IMR-90 (cell line): ENCODE results near the gene DPEP3. TPM values are rescaled to one million over a fixed set of nuclear protein-coding genes. Genes with fewer than 3 reads are reported as not detected.

Experiments used
- ATAC-seq: fragments of 200-7000 bp; cut with Tn5 transposase; 2 replicates; pipeline ENCODE4 v1.9.1; 2020; ENCODE audit warnings: low read depth, mild to moderate bottlenecking, moderate library complexity
- BruUV-seq: library from RNA; stranded (reverse); fragments of 400-500 nt; replicated peaks from 2 replicates; lab custom pipeline; 2021; lab: Mats Ljungman, UMichigan
- CTCF ChIA-PET: fragments of 300-600 bp; formaldehyde crosslinking; extraction: SDS; loops from one replicate; lab custom pipeline; 2021; ENCODE audit warnings: antibody characterized with exemption; lab: Yijun Ruan, JAX
- POLR2A ChIA-PET: fragments of 300-600 bp; sonication (Branson Sonifier 250); formaldehyde crosslinking; loops from one replicate; lab custom pipeline; 2022; ENCODE audit warnings: antibody characterized with exemption; ENCODE audit not compliant: unreplicated experiment; lab: Charles Lee
- DNase-seq: peaks from one replicate; pipeline ENCODE4 v3.0.0; 2013
- H2AFZ ChIP-seq: replicated peaks from 2 replicates; pipeline ENCODE3; 2013; ENCODE audit warnings: low read length, mild to moderate bottlenecking; ENCODE audit not compliant: poor library complexity
- H2AK5ac ChIP-seq: 2 replicates; pipeline ENCODE4 v1.6.1; 2013; ENCODE audit warnings: low read depth, low read length, inconsistent platforms
- H2AK9ac ChIP-seq: replicated peaks from 2 replicates; pipeline ENCODE3; 2013; ENCODE audit warnings: mild to moderate bottlenecking, low read depth, low read length, moderate library complexity; ENCODE audit not compliant: poor library complexity
- H2BK120ac ChIP-seq: 2 replicates; pipeline ENCODE4 v1.6.1; 2013; ENCODE audit warnings: low read depth, low read length, inconsistent platforms
- H2BK15ac ChIP-seq: 3 replicates; pipeline ENCODE4 v1.6.1; 2013; ENCODE audit warnings: low read depth, low read length, inconsistent platforms
- H2BK20ac ChIP-seq: 2 replicates; pipeline ENCODE4 v1.6.1; 2013; ENCODE audit warnings: low read depth, mild to moderate bottlenecking, inconsistent platforms, low read length, moderate library complexity
- H2BK5ac ChIP-seq: 2 replicates; pipeline ENCODE4 v1.6.1; 2013; ENCODE audit warnings: mild to moderate bottlenecking, low read depth, low read length, inconsistent platforms; ENCODE audit not compliant: poor library complexity, severe bottlenecking
- H3K14ac ChIP-seq: replicated peaks from 2 replicates; pipeline ENCODE4 v1.6.1; 2013; ENCODE audit warnings: low read depth, low read length, inconsistent platforms
- H3K18ac ChIP-seq: 2 replicates; pipeline ENCODE4 v1.6.1; 2013; ENCODE audit warnings: low read depth, low read length, control low read depth
- H3K23ac ChIP-seq: 2 replicates; pipeline ENCODE4 v1.6.1; 2013; ENCODE audit warnings: low read depth, low read length, inconsistent platforms
- H3K27ac ChIP-seq: 2 replicates; pipeline ENCODE4 v1.5.1; 2013; ENCODE audit warnings: mild to moderate bottlenecking, control low read depth, low read length; ENCODE audit not compliant: insufficient read depth
- H3K27me3 ChIP-seq: 2 replicates; pipeline ENCODE4 v1.6.1; 2013; ENCODE audit warnings: low read length; ENCODE audit not compliant: control insufficient read depth, insufficient read depth
- H3K36me3 ChIP-seq: 2 replicates; pipeline ENCODE4 v1.6.1; 2013; ENCODE audit warnings: low read length, mixed read lengths; ENCODE audit not compliant: control insufficient read depth, insufficient read depth
- H3K4ac ChIP-seq: 2 replicates; pipeline ENCODE4 v1.6.1; 2013; ENCODE audit warnings: low read depth, low read length, inconsistent platforms
- H3K4me1 ChIP-seq: 2 replicates; pipeline ENCODE4 v1.6.1; 2013; ENCODE audit warnings: low read length, mixed read lengths; ENCODE audit not compliant: control insufficient read depth, insufficient read depth
- H3K4me2 ChIP-seq: 2 replicates; pipeline ENCODE4 v1.6.1; 2013; ENCODE audit warnings: low read depth, mild to moderate bottlenecking, control low read depth, low read length, moderate library complexity
- H3K4me3 ChIP-seq: 2 replicates; pipeline ENCODE4 v1.5.1; 2013; ENCODE audit warnings: low read depth, mild to moderate bottlenecking, control low read depth, low read length, moderate library complexity; ENCODE audit not compliant: insufficient read depth
- H3K56ac ChIP-seq: 2 replicates; pipeline ENCODE4 v1.6.1; 2013; ENCODE audit warnings: low read length, inconsistent platforms; ENCODE audit not compliant: insufficient read depth; ENCODE audit errors: extremely low read depth
- H3K79me1 ChIP-seq, 2 experiments: 2 replicates each; pipeline ENCODE4 v1.6.1; 2013; ENCODE audit warnings: low read length in 2 of 2, inconsistent platforms in 1 of 2, low read depth in 1 of 2
- H3K9ac ChIP-seq: 2 replicates; pipeline ENCODE4 v1.6.1; 2013; ENCODE audit warnings: low read depth, low read length, control low read depth
- H3K9me1 ChIP-seq: 2 replicates; pipeline ENCODE4 v1.6.1; 2013; ENCODE audit warnings: low read length, inconsistent platforms; ENCODE audit not compliant: insufficient read depth
- H3K9me3 ChIP-seq: 2 replicates; pipeline ENCODE4 v1.6.1; 2013; ENCODE audit warnings: low read length; ENCODE audit not compliant: control insufficient read depth, insufficient read depth
- H4K20me1 ChIP-seq: 2 replicates; pipeline ENCODE4 v1.6.1; 2013; ENCODE audit warnings: low read length, inconsistent platforms; ENCODE audit not compliant: insufficient read depth
- H4K5ac ChIP-seq: 2 replicates; pipeline ENCODE4 v1.6.1; 2013; ENCODE audit warnings: mild to moderate bottlenecking, low read depth, low read length, control low read depth
- H4K8ac ChIP-seq, 2 experiments: 2 replicates each; pipeline ENCODE4 v1.6.1; 2013; ENCODE audit warnings: low read depth in 2 of 2, low read length in 2 of 2, control low read depth in 1 of 2, inconsistent platforms in 1 of 2
- H4K91ac ChIP-seq: 2 replicates; pipeline ENCODE4 v1.6.1; 2013; ENCODE audit warnings: low read depth, low read length, inconsistent platforms; ENCODE audit not compliant: insufficient read depth
- BHLHE40 ChIP-seq: fragments of 150-350 bp; IDR thresholded peaks from 2 replicates; pipeline ENCODE4 v1.6.1; 2016; ENCODE audit warnings: mild to moderate bottlenecking, low read depth, low read length
- CEBPB ChIP-seq: IDR thresholded peaks from 2 replicates; pipeline ENCODE4 v1.6.1; 2012; ENCODE audit warnings: low read depth, low read length, improper control_type of control experiment
- CHD1 ChIP-seq: IDR thresholded peaks from 2 replicates; pipeline ENCODE4 v1.6.1; 2012; ENCODE audit warnings: low read depth, low read length, improper control_type of control experiment
- CTCF ChIP-seq: conservative IDR thresholded peaks from 2 replicates; pipeline ENCODE4 v1.5.1; 2012; ENCODE audit warnings: mild to moderate bottlenecking, low read depth, low read length, improper control_type of control experiment
- ELK1 ChIP-seq: fragments of 150-350 bp; IDR thresholded peaks from 2 replicates; pipeline ENCODE4 v1.6.1; 2016; ENCODE audit warnings: low read depth, mild to moderate bottlenecking, low read length, moderate library complexity, borderline replicate concordance
- FOS ChIP-seq: fragments of 150-350 bp; IDR thresholded peaks from 2 replicates; pipeline ENCODE4 v1.6.1; 2016; ENCODE audit warnings: low read depth, low read length
- MAFK ChIP-seq: IDR thresholded peaks from 2 replicates; pipeline ENCODE4 v1.6.1; 2012; ENCODE audit warnings: low read depth, low read length, improper control_type of control experiment
- MAZ ChIP-seq: IDR thresholded peaks from 2 replicates; pipeline ENCODE4 v1.6.1; 2012; ENCODE audit warnings: low read depth, mild to moderate bottlenecking, low read length, improper control_type of control experiment, moderate library complexity, borderline replicate concordance
- MXI1 ChIP-seq: IDR thresholded peaks from 2 replicates; pipeline ENCODE4 v1.6.1; 2012; ENCODE audit warnings: low read depth, mild to moderate bottlenecking, low read length, moderate library complexity, borderline replicate concordance
- NFE2L2 ChIP-seq: fragments of 150-350 bp; IDR thresholded peaks from 2 replicates; pipeline ENCODE4 v1.6.1; 2016; ENCODE audit warnings: low read depth, mild to moderate bottlenecking, low read length
- POLR2A ChIP-seq: IDR thresholded peaks from 2 replicates; pipeline ENCODE4 v1.6.1; 2012; ENCODE audit warnings: mild to moderate bottlenecking, low read depth, low read length
- RAD21 ChIP-seq: IDR thresholded peaks from 2 replicates; pipeline ENCODE4 v1.6.1; 2012; ENCODE audit warnings: low read length, improper control_type of control experiment
- RCOR1 ChIP-seq: IDR thresholded peaks from 2 replicates; pipeline ENCODE4 v1.6.1; 2012; ENCODE audit warnings: mild to moderate bottlenecking, low read length, improper control_type of control experiment; ENCODE audit not compliant: insufficient replicate concordance
- RFX5 ChIP-seq: IDR thresholded peaks from 2 replicates; pipeline ENCODE4 v1.8.0; 2012; ENCODE audit warnings: low read depth, mild to moderate bottlenecking, low read length, moderate library complexity
- SMC3 ChIP-seq: fragments of 150-350 bp; IDR thresholded peaks from 2 replicates; pipeline ENCODE4 v1.6.1; 2016; ENCODE audit warnings: low read depth, mild to moderate bottlenecking, antibody characterized with exemption, low read length, moderate library complexity
- USF2 ChIP-seq: fragments of 150-350 bp; IDR thresholded peaks from 2 replicates; pipeline ENCODE4 v1.6.1; 2017; ENCODE audit warnings: mild to moderate bottlenecking, antibody characterized with exemption, low read length, low read depth
- WGBS, 2 experiments: methylation state at CpG; one replicate each; pipeline versions ENCODE4 v1.1.5 to v1.1.7; 2013; ENCODE audit warnings: missing lambda C conversion rate in 2 of 2; ENCODE audit not compliant: insufficient read length in 1 of 2; ENCODE audit errors: extremely low coverage in 2 of 2; 5-methylcytosine and 5-hydroxymethylcytosine counted together
- dilution Hi-C: fragments of 300-500 bp; cut with HindIII; formaldehyde crosslinking; loops from one replicate; pipeline ENCODE4 v1.14.3; 2018; ENCODE audit warnings: low sequenced_read_pairs; ENCODE audit not compliant: unreplicated experiment
- in situ Hi-C: fragments of 300-500 bp; cut with MboI; formaldehyde crosslinking; loops from 3 replicates; pipeline ENCODE4 v1.14.3; 2019; ENCODE audit warnings: low sequenced_read_pairs, inconsistent platforms, mixed read lengths
- intact Hi-C: fragments of 100-400 bp; cut with micrococcal nuclease; formaldehyde crosslinking; loops from 2 replicates; pipeline ENCODE4 v1.10.0; 2022
- polyA plus RNA-seq, 3 experiments: library from polyadenylated mRNA; depleted of rRNA; stranded (reverse); fragments of >200 nt; gene quantifications; 2 replicates each; pipeline ENCODE4 v1.2.3, GENCODE V29; 2012; ENCODE audit warnings: low replicate concordance in 1 of 3
- total RNA-seq: library from RNA; depleted of rRNA; stranded (reverse); fragments of >200 nt; gene quantifications from 2 replicates; pipeline ENCODE4 v1.2.3, GENCODE V29; 2012

DPEP3 gene
- total and polyA plus RNA-seq, 2 of the 4 experiments (the other 2 are of a cell fraction) = not detected

DNA sequence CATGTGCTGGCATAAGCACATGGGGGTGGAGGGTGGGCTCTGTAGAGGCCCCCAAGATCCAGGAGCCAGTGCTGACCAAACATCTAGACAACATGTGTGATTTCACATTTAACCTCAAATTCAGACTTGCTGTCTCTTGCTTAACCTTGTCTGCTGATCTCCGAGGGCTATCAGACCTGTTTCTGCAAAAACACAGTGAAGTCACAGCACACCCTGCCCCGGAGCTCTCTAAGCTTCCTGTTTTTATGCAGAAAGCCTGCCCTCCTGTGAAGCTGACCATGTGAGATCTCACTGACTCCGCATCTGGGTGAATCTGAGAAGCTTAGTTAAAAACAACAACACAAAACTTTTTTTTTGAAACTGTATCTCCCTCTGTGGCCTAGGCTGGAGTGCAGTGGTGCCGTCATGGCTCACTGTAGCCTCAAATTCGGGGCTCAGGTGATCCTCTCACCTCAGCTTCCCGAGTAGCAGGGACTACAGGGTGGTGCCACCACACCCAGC, 25.5 kb upstream of the DPEP3 start:
- POLR2A ChIA-PET = no interaction called here
- Histone ChIP-seq H3K9ac (no peak overlapping the region), H3K79me1 (no peaks in the 10 kb centered on the region), H2AK5ac (no peak overlapping the region), H3K4me2 (no peak overlapping the region), H2BK15ac (no peak overlapping the region), H3K9me3 (no peaks in the 10 kb centered on the region), H3K4ac (no peak overlapping the region), H2AK9ac (no peak overlapping the region), H4K91ac (no peak overlapping the region), H3K36me3 (no peaks in the 10 kb centered on the region), H4K20me1 (no peaks in the 10 kb centered on the region), H4K5ac (no peak overlapping the region), H2BK120ac (no peak overlapping the region), H2AFZ (peak overlapping the region; percentile 26), H2BK5ac (no peak overlapping the region), H2BK20ac (no peak overlapping the region), H4K8ac (no peak overlapping the region), H3K18ac (no peak overlapping the region), H3K9me1 (no peaks in the 10 kb centered on the region), H3K14ac (no peak overlapping the region), H3K4me3 (no peak overlapping the region), H3K23ac (no peak overlapping the region), H3K27me3 (peaks cover 7% of the 10 kb centered on the region), H3K27ac (no peak overlapping the region), H3K4me1 (no peaks in the 10 kb centered on the region), H3K56ac (no peak overlapping the region)
- no TSS peak for BruUV-seq
- no peak for DNase-seq
- CTCF ChIA-PET = interaction anchor here (1.7 kb wide), 1 partner anchor 35 kb away, joined by 5 read pairs; no protein-coding TSS in a partner anchor
- WGBS, 2 experiments = 0% methylated on average over 1 of the region's 6 CpGs; no CpG with 5 or more reads in 1 of the 2 experiments
- intact Hi-C loops (no loop called here), in situ Hi-C loops (no loop called here), dilution Hi-C loops (no loop called here)
- peak; percentile 54 for ATAC-seq
- TF ChIP-seq CHD1 = no peak
- no peak for TF ChIP-seq RAD21
- no peak for TF ChIP-seq CEBPB
- no peak for TF ChIP-seq BHLHE40
- no peak for TF ChIP-seq ELK1
- no peak for TF ChIP-seq POLR2A
- no peak for TF ChIP-seq USF2
- TF ChIP-seq NFE2L2 = no peak
- TF ChIP-seq MAZ = no peak
- no peak for TF ChIP-seq MAFK
- TF ChIP-seq CTCF = no peak
- no peak for TF ChIP-seq FOS
- no peak for TF ChIP-seq SMC3
- TF ChIP-seq MXI1 = no peak
- no peak for TF ChIP-seq RCOR1
- no peak for TF ChIP-seq RFX5
